WTC11 (cell line): ENCODE measurements around the gene THAP9.

ENCODE experiments used
- AR ChIP-seq: fragments of 250-450 bp; sonication (Bioruptor Pico); IDR thresholded peaks from 2 replicates; pipeline ENCODE4 v1.9.0; 2021; ENCODE audit warnings: mild to moderate bottlenecking
- ATF2 ChIP-seq: sonication (generic); formaldehyde crosslinking; IDR thresholded peaks from 2 replicates; pipeline ENCODE4 v1.8.1; 2022; ENCODE audit warnings: low read depth, missing genetic modification reagents, borderline replicate concordance
- ATF6 ChIP-seq: sonication (generic); formaldehyde crosslinking; IDR thresholded peaks from 2 replicates; pipeline ENCODE4 v1.8.1; 2023; ENCODE audit warnings: mild to moderate bottlenecking, missing genetic modification reagents
- CBFB ChIP-seq: sonication (generic); formaldehyde crosslinking; IDR thresholded peaks from 2 replicates; pipeline ENCODE4 v1.8.1; 2022; ENCODE audit warnings: mild to moderate bottlenecking, low read depth, missing genetic modification reagents
- CREM ChIP-seq: sonication (generic); formaldehyde crosslinking; IDR thresholded peaks from 2 replicates; pipeline ENCODE4 v1.8.1; 2022; ENCODE audit warnings: mild to moderate bottlenecking, missing genetic modification reagents, moderate library complexity
- CTCF ChIP-seq: fragments of 200-600 bp; IDR thresholded peaks from 2 replicates; pipeline ENCODE4 v1.8.0; 2022; ENCODE audit warnings: antibody characterized with exemption
- ELF4 ChIP-seq: sonication (generic); formaldehyde crosslinking; IDR thresholded peaks from 2 replicates; pipeline ENCODE4 v1.8.1; 2022; ENCODE audit warnings: low read depth, mild to moderate bottlenecking, moderate library complexity, missing genetic modification reagents
- FOXJ3 ChIP-seq: sonication (generic); formaldehyde crosslinking; IDR thresholded peaks from 2 replicates; pipeline ENCODE4 v1.9.0; 2021; ENCODE audit warnings: missing genetic modification reagents, mild to moderate bottlenecking, borderline replicate concordance
- FOXK1 ChIP-seq: sonication (generic); formaldehyde crosslinking; IDR thresholded peaks from 2 replicates; pipeline ENCODE4 v1.8.0; 2022; ENCODE audit warnings: mild to moderate bottlenecking, moderate library complexity, missing genetic modification reagents
- FOXP1 ChIP-seq: sonication (generic); formaldehyde crosslinking; IDR thresholded peaks from 2 replicates; pipeline ENCODE4 v1.8.0; 2022; ENCODE audit warnings: missing genetic modification reagents, mild to moderate bottlenecking, moderate library complexity, borderline replicate concordance
- FOXP4 ChIP-seq: sonication (generic); formaldehyde crosslinking; IDR thresholded peaks from 2 replicates; pipeline ENCODE4 v1.8.0; 2022; ENCODE audit warnings: mild to moderate bottlenecking, missing genetic modification reagents
- MYBL2 ChIP-seq: sonication (generic); formaldehyde crosslinking; IDR thresholded peaks from 2 replicates; pipeline ENCODE4 v1.8.1; 2023; ENCODE audit warnings: mild to moderate bottlenecking, moderate library complexity, missing genetic modification reagents

- TF ChIP-seq CTCF: no peak
- TF ChIP-seq FOXP1 (CRISPR knock-in tag): no peak
- TF ChIP-seq FOXJ3: no peak
- no peak for TF ChIP-seq CBFB (CRISPR knock-in tag)
- no peak for TF ChIP-seq ELF4 (CRISPR knock-in tag)
- TF ChIP-seq ATF6: no peak
- TF ChIP-seq AR: no peak
- TF ChIP-seq ATF2 (CRISPR knock-in tag): no peak
- TF ChIP-seq CREM (CRISPR knock-in tag): no peak
- TF ChIP-seq FOXK1 (CRISPR knock-in tag): no peak
- TF ChIP-seq FOXP4 (CRISPR knock-in tag): no peak
- no peak for TF ChIP-seq MYBL2 (CRISPR knock-in tag)
Observed at GRCh38 chr4:82885410-82885809, 15.1 kb upstream of the THAP9 start.
